OCI-M1 (cell line): ENCODE results near the gene TMEM170A.
"Not testable (repeated sequence)": the region's sequence is repeated elsewhere in the genome, so short reads cannot be mapped to it uniquely, and the experiment has no call there.

ENCODE experiments used
- DNase-seq: peaks from one replicate; lab custom pipeline; 2025; lab: John Stamatoyannopoulos, UW

TMEM170A gene

GRCh38 chr16:75464122-75464918 is at the start of gene TMEM170A:
TMEM170A (minus strand) TSS chr16:75464689; CDS start chr16:75464600, 89 bp downstream.
- peak; percentile 99 for DNase-seq

GRCh38 chr16:75506574-75506973 is 42.1 kb upstream of the TMEM170A start:
- DNase-seq = no peak

GRCh38 chr16:75506107-75506506 is 41.6 kb upstream of the TMEM170A start:
- DNase-seq = no peak

- DNase-seq = no peak
Observed at GRCh38 chr16:75503801-75504200, 39.3 kb upstream of the TMEM170A start.

GRCh38 chr16:75502916-75503605 is 38.6 kb upstream of the TMEM170A start:
- DNase-seq = no peak

- DNase-seq = not testable (repeated sequence)
Observed at GRCh38 chr16:75501820-75502219, 37.3 kb upstream of the TMEM170A start.

GRCh38 chr16:75501359-75501758 is 36.9 kb upstream of the TMEM170A start:
- DNase-seq = no peak

GRCh38 chr16:75498605-75499322 is 34.3 kb upstream of the TMEM170A start:
- DNase-seq = not testable (repeated sequence)

GRCh38 chr16:75497558-75497957 is 33.1 kb upstream of the TMEM170A start:
- DNase-seq = no peak

- DNase-seq = no peak
Observed at GRCh38 chr16:75495076-75495674, 30.7 kb upstream of the TMEM170A start, which contains the start of gene CHST6. CHST6 (minus strand) TSS chr16:75495441; CDS start chr16:75479828, 15,613 bp downstream.

- no peak for DNase-seq
Observed at GRCh38 chr16:75494661-75495075, 30.2 kb upstream of the TMEM170A start.

- DNase-seq = no peak
Observed at GRCh38 chr16:75494184-75494583, 29.7 kb upstream of the TMEM170A start.

- DNase-seq = no peak
Observed at GRCh38 chr16:75491876-75492275, 27.4 kb upstream of the TMEM170A start.

- no peak for DNase-seq
Observed at GRCh38 chr16:75488322-75488721, 23.8 kb upstream of the TMEM170A start.

- DNase-seq = no peak
Observed at GRCh38 chr16:75486676-75487313, 22.3 kb upstream of the TMEM170A start.

- DNase-seq = no peak
Observed at GRCh38 chr16:75486014-75486675, 21.7 kb upstream of the TMEM170A start.

GRCh38 chr16:75485230-75486013 is 20.9 kb upstream of the TMEM170A start:
- DNase-seq = no peak

- DNase-seq = no peak
Observed at GRCh38 chr16:75483222-75483621, 18.7 kb upstream of the TMEM170A start.

- DNase-seq = no peak
Observed at GRCh38 chr16:75482434-75483205, 18.1 kb upstream of the TMEM170A start.
